GM21737 (cell line): ENCODE results near the gene ZNF785.
A peak's percentile ranks its signal among the peaks of the same experiment; 100 is the strongest.
"Not testable (repeated sequence)": the region's sequence is repeated elsewhere in the genome, so short reads cannot be mapped to it uniquely, and the experiment has no call there.

Experiments used
- ATAC-seq: cut with Tn5 transposase; IDR thresholded peaks from one replicate; pipeline ENCODE4 v1.9.1; 2021; ENCODE audit warnings: mild to moderate bottlenecking, moderate library complexity; ENCODE audit not compliant: unreplicated experiment

ZNF785 gene

DNA sequence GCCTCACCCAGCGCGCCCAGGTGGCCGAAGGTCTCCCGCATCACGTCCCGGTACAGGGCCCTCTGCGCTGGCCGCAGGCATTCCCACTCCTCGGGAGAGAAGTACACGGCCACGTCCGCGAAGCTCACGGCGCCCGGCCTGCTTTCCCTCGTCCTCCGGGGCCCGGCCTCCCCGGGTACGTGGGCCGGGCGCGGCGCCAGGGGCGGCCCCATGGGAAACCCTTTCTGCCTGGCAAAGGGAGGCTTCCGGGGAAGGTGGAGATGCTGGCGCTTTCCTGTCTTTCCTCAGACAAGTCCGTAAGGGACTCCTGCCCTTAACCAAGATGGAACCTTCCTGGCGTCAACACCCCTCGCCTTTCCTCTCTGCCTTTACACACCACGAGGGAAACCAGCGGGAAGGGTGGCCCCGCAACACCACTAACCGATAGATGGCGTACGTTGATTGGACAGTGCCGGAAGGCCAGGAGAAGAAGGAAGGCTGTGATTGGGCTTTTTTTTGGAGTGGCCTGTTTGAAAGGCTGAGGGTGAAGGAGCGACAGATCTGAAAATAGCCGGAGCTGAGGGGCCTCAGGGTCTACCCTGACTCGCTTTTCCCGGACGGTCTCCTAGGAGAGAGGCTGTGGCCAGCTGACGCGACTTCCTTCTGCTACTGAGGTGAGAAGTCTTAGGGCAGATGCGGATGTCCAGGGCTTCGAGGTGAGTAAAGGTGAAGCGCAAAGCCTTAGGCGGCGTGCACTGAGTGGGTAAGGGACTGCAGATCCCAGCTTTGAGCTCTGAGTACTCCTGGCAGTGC, at the start of gene ZNF785:
ZNF785 (minus strand) TSS at position 298 of the 792 bp plus-strand sequence; CDS start at position 212, 86 bp downstream.
- peak; percentile 82 for ATAC-seq

GRCh38 chr16:30633526-30633925, 48.0 kb upstream of the ZNF785 start:
- ATAC-seq: no peak

- ATAC-seq: not testable (repeated sequence)
Observed at GRCh38 chr16:30632454-30632853, 47.0 kb upstream of the ZNF785 start.

DNA sequence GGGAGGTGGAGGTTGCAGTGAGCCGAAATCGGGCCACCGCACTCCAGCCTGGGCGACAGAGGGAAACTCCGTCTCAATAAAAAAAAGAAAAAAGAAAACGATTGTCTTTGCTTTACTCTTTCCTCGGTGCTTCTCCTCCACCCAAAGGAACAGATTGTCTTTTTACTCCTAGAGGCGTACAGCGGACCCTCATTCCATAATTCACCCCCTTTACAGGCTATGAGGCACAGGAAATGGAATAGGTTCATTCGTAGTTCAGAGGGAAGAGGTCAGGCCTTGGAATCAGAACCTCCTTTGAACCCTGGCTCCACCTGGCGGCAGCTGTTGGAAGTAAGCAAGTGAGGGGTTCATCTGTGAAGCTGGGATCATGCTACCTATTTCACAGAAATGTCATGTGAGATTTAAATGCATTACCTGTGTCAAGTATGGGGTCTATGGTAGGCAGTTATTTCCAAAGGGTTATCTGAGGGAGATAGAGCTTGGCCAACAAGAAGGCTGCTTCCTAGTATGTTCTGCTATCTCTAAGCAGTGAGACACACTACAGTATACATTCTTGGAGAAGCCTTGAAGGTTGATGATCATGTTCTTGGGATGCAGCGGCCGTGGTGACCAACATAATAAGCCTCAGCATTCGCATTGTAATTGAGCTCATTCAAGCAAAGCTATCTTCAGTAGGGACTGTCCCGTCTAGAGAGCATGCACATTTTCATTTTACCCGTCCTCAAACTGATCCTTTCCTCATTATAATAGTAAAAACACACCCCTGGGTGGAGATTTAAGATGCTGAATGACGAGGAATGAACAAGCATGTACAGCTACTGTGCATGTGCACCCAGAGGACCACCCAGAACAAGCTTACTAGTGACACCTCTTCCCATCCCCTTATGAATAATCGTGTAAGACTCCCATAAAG, 43.4 kb upstream of the ZNF785 start:
- peak; percentile 66 for ATAC-seq

GRCh38 chr16:30626236-30626635, 40.7 kb upstream of the ZNF785 start:
- ATAC-seq: no peak

DNA sequence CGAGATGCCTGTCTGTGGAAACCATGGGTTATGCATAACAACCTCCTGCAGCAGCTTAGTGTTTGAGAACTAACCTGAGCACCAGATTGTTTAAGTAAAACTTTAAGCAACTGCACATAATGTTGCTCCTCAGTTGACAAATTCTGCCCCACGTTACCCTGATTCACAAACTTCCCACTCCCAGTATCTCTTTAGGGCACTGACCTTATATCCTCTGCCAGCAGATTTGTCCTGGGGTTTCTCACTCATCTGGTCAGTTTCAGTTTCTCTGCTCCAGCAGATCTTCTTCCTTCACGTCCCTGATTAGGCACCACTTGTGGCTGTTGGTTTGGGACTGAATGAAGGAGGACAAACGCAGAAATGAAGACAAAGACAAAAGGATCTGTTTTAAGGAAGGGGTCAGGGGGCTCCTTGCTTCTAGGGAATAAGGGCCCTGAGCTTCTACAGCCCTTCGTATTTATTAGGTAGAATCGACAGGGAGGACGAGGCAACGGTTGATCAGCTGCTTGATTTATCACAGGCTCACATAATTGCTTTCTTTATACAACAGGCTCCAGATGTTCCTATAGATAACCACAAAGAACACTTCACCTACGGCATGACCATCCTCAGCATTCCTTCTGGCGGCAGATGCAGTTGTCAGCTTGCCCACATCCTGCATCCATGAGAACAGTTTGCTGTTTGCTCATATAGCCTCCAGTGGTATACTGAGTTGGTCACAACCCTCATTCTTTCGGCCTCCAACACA, 38.2 kb upstream of the ZNF785 start:
- ATAC-seq: no peak

DNA sequence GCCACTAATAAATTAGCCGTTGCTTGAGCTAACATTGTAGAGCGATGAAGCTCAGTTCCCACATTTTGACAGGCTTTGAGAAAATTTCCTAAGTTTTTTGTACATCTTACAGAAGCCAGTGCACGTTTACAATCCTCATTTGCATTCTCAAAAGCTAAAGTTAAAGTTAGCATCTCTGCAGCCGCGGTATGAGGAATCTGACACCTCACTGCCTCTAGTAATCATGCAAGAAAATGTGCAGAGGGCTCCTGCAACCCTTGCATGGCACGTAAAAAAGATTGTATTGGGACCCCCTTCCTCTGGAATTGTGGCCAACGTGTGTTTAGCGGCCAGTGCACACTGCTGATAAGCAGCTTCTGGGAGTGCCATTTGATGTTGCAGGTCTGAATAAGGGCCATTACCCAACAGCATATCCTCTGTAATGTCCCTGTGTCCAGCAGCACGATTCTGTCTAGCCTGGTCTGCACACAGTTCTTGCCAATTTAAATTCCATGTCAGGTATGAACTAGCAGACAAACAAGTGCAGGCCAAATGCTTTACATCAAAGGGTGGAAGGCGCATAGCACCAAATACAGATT, 37.0 kb upstream of the ZNF785 start:
- ATAC-seq: no peak

DNA sequence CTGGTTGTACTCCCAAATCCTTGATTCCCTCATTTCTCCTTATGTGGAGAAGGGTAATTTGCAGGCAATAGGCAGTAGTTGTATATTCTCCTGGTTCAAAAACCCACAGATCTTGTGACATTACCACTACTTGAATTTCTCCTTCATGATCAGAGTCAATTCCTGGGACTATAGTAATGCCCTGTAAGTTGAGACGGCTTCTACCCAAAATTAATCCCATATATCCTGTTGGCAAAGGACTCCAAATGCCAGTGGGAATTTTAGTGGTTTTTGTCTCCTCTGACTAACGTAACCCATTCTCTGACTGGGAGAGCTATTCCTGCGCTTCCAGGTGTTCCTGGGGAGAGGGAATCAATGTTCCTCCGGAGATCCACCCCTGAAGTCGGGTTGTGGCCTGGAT, 36.3 kb upstream of the ZNF785 start:
- ATAC-seq: no peak

- ATAC-seq: no peak
Observed at GRCh38 chr16:30620169-30620568, 34.7 kb upstream of the ZNF785 start.

GRCh38 chr16:30619638-30620037, 34.1 kb upstream of the ZNF785 start:
- ATAC-seq: no peak

- no peak for ATAC-seq
Observed at GRCh38 chr16:30619202-30619601, 33.7 kb upstream of the ZNF785 start.

GRCh38 chr16:30615358-30616091, 30.0 kb upstream of the ZNF785 start:
- ATAC-seq: no peak

- ATAC-seq: peak; percentile 88
Observed at GRCh38 chr16:30609926-30610839, 24.7 kb upstream of the ZNF785 start, which contains the start of gene ZNF689. TSS of gene ZNF689 (minus strand) at chr16:30610389. CDS start at chr16:30610041, 348 bp downstream.

- ATAC-seq: no peak
Observed at GRCh38 chr16:30609002-30609925, 23.8 kb upstream of the ZNF785 start.

DNA sequence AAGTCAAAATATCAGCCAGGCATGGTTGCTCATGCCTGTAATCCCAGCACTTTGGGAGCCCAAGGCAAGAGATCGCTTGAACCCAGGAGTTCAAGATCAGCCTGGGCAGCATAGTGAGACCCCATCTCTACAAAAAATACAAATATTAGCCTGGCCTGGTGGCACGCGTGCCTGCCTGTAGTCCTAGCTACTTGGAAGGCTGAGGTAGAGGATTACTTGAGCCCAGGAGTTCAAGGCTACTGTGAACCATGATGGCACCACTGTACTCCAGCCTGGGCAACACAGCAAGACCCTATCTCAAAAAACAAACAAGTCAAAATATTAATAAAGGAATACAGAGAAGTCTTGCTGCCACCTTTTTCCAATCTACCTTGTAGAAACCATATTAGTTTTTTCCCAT, 20.5 kb upstream of the ZNF785 start:
- ATAC-seq: no peak

DNA sequence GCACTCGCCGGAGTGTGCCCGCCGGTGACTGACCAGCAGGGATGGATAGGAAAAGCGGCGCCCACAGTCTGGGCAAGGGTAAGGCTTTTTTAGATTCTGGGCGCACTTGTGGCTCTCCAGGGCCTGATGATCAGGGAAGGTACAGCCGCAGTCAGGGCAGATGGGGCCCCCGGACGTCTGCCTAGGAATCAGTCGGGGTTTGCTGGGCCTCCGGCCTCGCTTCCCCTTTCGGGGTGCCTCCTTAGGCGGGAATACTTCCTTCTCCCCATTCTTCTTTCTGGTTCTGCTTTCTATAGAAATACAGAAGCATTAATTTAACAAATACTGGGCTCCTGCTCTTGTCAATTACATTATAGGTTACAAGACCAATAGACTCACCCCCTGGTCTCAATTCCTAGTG, 19.7 kb upstream of the ZNF785 start:
- ATAC-seq: no peak

DNA sequence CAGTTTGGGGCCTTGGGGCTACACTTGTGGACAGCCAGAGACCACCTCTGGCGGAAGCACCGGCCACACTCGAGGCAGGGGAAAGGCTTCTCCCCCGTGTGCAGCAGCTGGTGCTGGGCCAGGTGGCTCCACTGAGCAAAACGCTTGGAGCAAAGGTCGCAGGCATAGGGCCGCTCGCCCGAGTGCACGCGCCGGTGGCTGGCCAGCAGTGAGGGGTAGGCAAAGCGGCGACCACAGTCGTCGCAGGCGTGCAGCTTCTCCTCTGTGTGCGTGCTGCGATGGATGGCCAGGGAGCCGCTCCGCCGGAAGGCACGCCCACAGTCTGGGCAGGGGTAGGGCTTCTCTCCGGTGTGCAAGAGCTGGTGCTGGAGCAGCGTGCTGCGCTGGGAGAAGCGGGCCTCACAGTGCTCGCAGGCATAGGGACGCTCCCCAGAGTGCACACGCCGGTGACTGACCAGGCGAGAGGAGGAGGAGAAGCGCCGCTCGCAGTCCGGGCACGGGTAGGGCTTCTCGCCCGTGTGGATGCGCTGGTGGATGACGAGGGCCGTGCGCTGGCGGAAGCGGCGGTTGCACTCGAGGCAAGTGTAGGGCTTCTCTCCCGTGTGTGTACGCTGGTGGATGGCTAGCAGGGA, 18.9 kb upstream of the ZNF785 start:
- ATAC-seq: no peak
